H9 (cell line): Measurements from ENCODE around the gene TOM1L2. TPM values are rescaled to one million over a fixed set of nuclear protein-coding genes. Genes with fewer than 3 reads are reported as not detected.

ENCODE experiments used
- DNase-seq: peaks from one replicate; pipeline ENCODE4 v3.0.0-alpha.2; 2017
- H2AFZ ChIP-seq: one replicate; pipeline ENCODE4 v1.6.1; 2013; ENCODE audit warnings: mild to moderate bottlenecking, low read length, control low read depth, moderate library complexity
- H2AK5ac ChIP-seq: 2 replicates; pipeline ENCODE4 v1.6.1; 2013; ENCODE audit warnings: low read length, control low read depth, mixed read lengths; ENCODE audit not compliant: insufficient read length
- H2BK120ac ChIP-seq: one replicate; pipeline ENCODE4 v1.6.1; 2013; ENCODE audit warnings: low read depth, mild to moderate bottlenecking, low read length, control low read depth, inconsistent platforms; ENCODE audit not compliant: poor library complexity, severe bottlenecking
- H2BK12ac ChIP-seq: 2 replicates; pipeline ENCODE4 v1.6.1; 2013; ENCODE audit warnings: low read length, control low read depth, mixed read lengths, low read depth; ENCODE audit not compliant: insufficient read length
- H2BK15ac ChIP-seq: 2 replicates; pipeline ENCODE4 v1.6.1; 2013; ENCODE audit warnings: low read depth, low read length, control low read depth
- H2BK20ac ChIP-seq: one replicate; pipeline ENCODE4 v1.6.1; 2013; ENCODE audit warnings: low read depth, mild to moderate bottlenecking, low read length, control low read depth, inconsistent platforms; ENCODE audit not compliant: poor library complexity, severe bottlenecking
- H2BK5ac ChIP-seq: 2 replicates; pipeline ENCODE4 v1.6.1; 2013; ENCODE audit warnings: low read length, control low read depth, mixed read lengths; ENCODE audit not compliant: insufficient read length
- H3K14ac ChIP-seq: 2 replicates; pipeline ENCODE4 v1.6.1; 2013; ENCODE audit warnings: low read length, control low read depth; ENCODE audit not compliant: insufficient read depth
- H3K18ac ChIP-seq: 2 replicates; pipeline ENCODE4 v1.6.1; 2013; ENCODE audit warnings: low read depth, mild to moderate bottlenecking, mixed read lengths, low read length, control low read depth; ENCODE audit not compliant: insufficient read length
- H3K23ac ChIP-seq: 2 replicates; pipeline ENCODE4 v1.6.1; 2013; ENCODE audit warnings: low read length, control low read depth, mixed read lengths, low read depth; ENCODE audit not compliant: insufficient read length
- H3K23me2 ChIP-seq: 2 replicates; pipeline ENCODE4 v1.6.1; 2013; ENCODE audit warnings: low read depth, mild to moderate bottlenecking, mixed read lengths, low read length, control low read depth; ENCODE audit not compliant: insufficient read length, poor library complexity, severe bottlenecking
- H3K27ac ChIP-seq: 2 replicates; pipeline ENCODE4 v1.5.1; 2013; ENCODE audit warnings: low read length, control low read depth, mixed read lengths, low read depth; ENCODE audit not compliant: insufficient read length
- H3K27me3 ChIP-seq: 2 replicates; pipeline ENCODE4 v1.6.1; 2013; ENCODE audit warnings: low read length, control low read depth, inconsistent platforms; ENCODE audit not compliant: insufficient read depth
- H3K4ac ChIP-seq: 2 replicates; pipeline ENCODE4 v1.6.1; 2013; ENCODE audit warnings: low read depth, mild to moderate bottlenecking, control low read depth, inconsistent platforms, low read length, moderate library complexity
- H3K4me1 ChIP-seq: 2 replicates; pipeline ENCODE4 v1.6.1; 2013; ENCODE audit warnings: low read length, control low read depth, inconsistent platforms; ENCODE audit not compliant: insufficient read depth
- H3K4me2 ChIP-seq: 2 replicates; pipeline ENCODE4 v1.6.1; 2013; ENCODE audit warnings: low read length, control low read depth, mixed read lengths; ENCODE audit not compliant: insufficient read length, insufficient read depth
- H3K56ac ChIP-seq: 2 replicates; pipeline ENCODE4 v1.6.1; 2013; ENCODE audit warnings: low read depth, mild to moderate bottlenecking, mixed read lengths, low read length, control low read depth; ENCODE audit not compliant: insufficient read length
- H3K79me1 ChIP-seq: 2 replicates; pipeline ENCODE4 v1.6.1; 2013; ENCODE audit warnings: low read depth, mild to moderate bottlenecking, moderate library complexity, low read length, control low read depth, inconsistent platforms; ENCODE audit not compliant: insufficient read depth, poor library complexity, severe bottlenecking
- H3K79me2 ChIP-seq: 2 replicates; pipeline ENCODE4 v1.6.1; 2013; ENCODE audit warnings: low read length, control low read depth, inconsistent platforms; ENCODE audit not compliant: insufficient read depth
- H3K9ac ChIP-seq: 2 replicates; pipeline ENCODE4 v1.6.1; 2013; ENCODE audit warnings: low read length, control low read depth, mixed read lengths; ENCODE audit not compliant: insufficient read length; ENCODE audit errors: extremely low read depth
- H3K9me3 ChIP-seq: one replicate; pipeline ENCODE4 v1.6.1; 2013; ENCODE audit warnings: low read depth, low read length, inconsistent platforms; ENCODE audit not compliant: control insufficient read depth
- H3T11ph ChIP-seq: one replicate; pipeline ENCODE4 v1.6.1; 2013; ENCODE audit warnings: mild to moderate bottlenecking, low read length, control low read depth, inconsistent platforms
- H4K20me1 ChIP-seq: one replicate; pipeline ENCODE4 v1.6.1; 2013; ENCODE audit not compliant: control insufficient read depth, insufficient read length, insufficient read depth
- H4K5ac ChIP-seq: 2 replicates; pipeline ENCODE4 v1.6.1; 2013; ENCODE audit warnings: low read depth, mild to moderate bottlenecking, mixed read lengths, low read length, control low read depth; ENCODE audit not compliant: insufficient read length
- H4K8ac ChIP-seq: replicated peaks from 2 replicates; pipeline ENCODE4 v1.6.1; 2013; ENCODE audit warnings: low read length, control low read depth, mixed read lengths, low read depth; ENCODE audit not compliant: insufficient read length
- H4K91ac ChIP-seq: 2 replicates; pipeline ENCODE4 v1.6.1; 2013; ENCODE audit warnings: low read depth, mild to moderate bottlenecking, moderate library complexity, mixed read lengths, low read length, control low read depth; ENCODE audit not compliant: insufficient read length
- H3K27ac Mint-ChIP-seq, 3 experiments: 2 replicates in 2 of 3; 3 replicates in 1 of 3; pipeline ENCODE4 v1.8.0; 2020 to 2021; ENCODE audit warnings: mixed read lengths in 3 of 3, mild to moderate bottlenecking in 1 of 3, moderate library complexity in 1 of 3
- H3K27me3 Mint-ChIP-seq: 2 replicates; pipeline ENCODE4 v1.8.0; 2021; ENCODE audit warnings: low read depth, mild to moderate bottlenecking, moderate library complexity, mixed read lengths
- H3K36me3 Mint-ChIP-seq, 3 experiments: 2 replicates in 2 of 3; 3 replicates in 1 of 3; pipeline ENCODE4 v1.8.0; 2020 to 2021; ENCODE audit warnings: low read depth in 3 of 3, mixed read lengths in 3 of 3; ENCODE audit not compliant: insufficient read depth in 1 of 3
- H3K4me1 Mint-ChIP-seq, 2 experiments: 2 replicates each; pipeline ENCODE4 v1.8.0; 2020; ENCODE audit warnings: mixed read lengths in 2 of 2
- H3K4me3 Mint-ChIP-seq, 2 experiments: 2 replicates in 1 of 2; 3 replicates in 1 of 2; pipeline ENCODE4 v1.8.0; 2020 to 2021; ENCODE audit warnings: mild to moderate bottlenecking in 2 of 2, mixed read lengths in 2 of 2, moderate library complexity in 1 of 2
- H3K9me3 Mint-ChIP-seq, 2 experiments: 2 replicates in 1 of 2; 3 replicates in 1 of 2; pipeline ENCODE4 v1.8.0; 2020; ENCODE audit warnings: mild to moderate bottlenecking in 2 of 2, mixed read lengths in 2 of 2, moderate library complexity in 1 of 2
- WGBS: extraction: QIAGEN DNeasy Blood & Tissue Kit; methylation state at CpG from one replicate; pipeline ENCODE4 v1.1.7; 2013; ENCODE audit warnings: missing lambda C conversion rate, low lambda C conversion rate, mixed read lengths; ENCODE audit not compliant: insufficient read length; ENCODE audit errors: extremely low coverage; 5-methylcytosine and 5-hydroxymethylcytosine counted together
- total RNA-seq: library from RNA; stranded (reverse); gene quantifications from 2 replicates; pipeline ENCODE4 v1.2.1, GENCODE V29; 2021
- TF ChIP-seq, protein P1 (sequence below): fragments of 200-600 bp; sonication (generic); conservative IDR thresholded peaks from 3 replicates; pipeline ENCODE4 v1.8.0; 2021; ENCODE audit warnings: antibody characterized with exemption, mild to moderate bottlenecking

Gene TOM1L2
- total RNA-seq, 1 experiment from 2014 or later, result 4.6 TPM

DNA sequence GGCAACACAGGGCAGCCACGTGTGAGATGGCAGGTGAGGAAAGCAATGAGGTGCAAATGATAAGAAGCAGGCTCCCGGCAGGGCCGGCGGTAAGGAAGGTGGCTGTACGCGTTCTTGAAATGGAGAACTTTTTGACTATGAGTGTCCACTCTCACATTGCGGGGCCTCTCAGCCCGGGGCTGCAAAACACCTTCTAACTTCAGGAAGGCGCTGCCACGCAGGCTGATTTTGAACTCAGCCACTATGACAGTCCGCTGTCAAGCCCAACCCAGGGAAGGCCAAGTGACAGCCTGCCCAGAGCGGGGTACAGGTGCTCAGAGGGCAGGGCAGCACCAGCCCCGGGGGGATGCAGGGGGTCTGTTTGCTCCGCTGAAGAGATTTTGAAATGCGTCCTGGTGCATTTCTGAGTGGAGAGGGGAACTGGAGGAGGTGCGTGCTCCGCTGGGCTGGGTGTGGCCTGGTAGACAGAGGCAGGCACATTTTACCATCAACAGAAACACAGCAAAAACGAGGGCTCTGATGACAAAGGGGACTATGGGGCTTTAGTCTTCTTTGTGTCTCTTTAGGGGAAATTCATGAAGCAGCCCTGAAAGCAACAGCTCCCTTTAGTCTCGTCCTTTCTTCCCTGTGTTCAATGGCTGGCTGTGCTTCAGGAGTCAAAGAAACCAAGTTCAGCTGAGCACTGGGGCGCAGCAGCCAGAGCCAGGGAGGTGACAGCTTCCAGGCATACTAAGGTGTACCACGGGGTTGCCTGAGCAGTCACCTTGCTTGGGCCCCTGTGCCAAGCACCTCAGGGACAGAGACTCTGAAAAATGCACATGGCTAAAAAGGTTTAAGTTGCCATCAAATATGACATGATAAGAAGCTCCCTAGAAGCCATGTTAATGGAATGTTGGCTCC, 120.8 kb downstream of the TOM1L2 start:
- Mint-ChIP-seq H3K4me3 (no peak overlapping the region; a peak in 1 of 5 replicates), H3K36me3 (no peaks in the 10 kb centered on the region), H3K27me3 (no peaks in the 10 kb centered on the region; the same call in 1 of the 2 replicates), H3K27ac (peak overlapping the region in 1 of 3 experiments; percentile 29; a peak in 1 of 7 replicates), H3K9me3 (no peaks in the 10 kb centered on the region), H3K4me1 (peaks cover 35 to 63% of the 10 kb centered on the region in 2 experiments)
- Histone ChIP-seq H2BK20ac (no peak overlapping the region), H3K4ac (no peak overlapping the region), H2BK120ac (no peak overlapping the region), H3K27me3 (no peaks in the 10 kb centered on the region), H3K23ac (no peak overlapping the region), H3K27ac (no peak overlapping the region), H3K14ac (no peak overlapping the region), H3K23me2 (no peaks in the 10 kb centered on the region), H2BK5ac (no peak overlapping the region), H2AK5ac (no peak overlapping the region), H3K56ac (no peak overlapping the region), H4K20me1 (no peaks in the 10 kb centered on the region), H3K79me1 (no peaks in the 10 kb centered on the region), H3K79me2 (no peaks in the 10 kb centered on the region), H4K8ac (no peak overlapping the region), H3T11ph (no peak overlapping the region), H3K9ac (no peak overlapping the region), H3K9me3 (no peaks in the 10 kb centered on the region), H3K4me2 (no peak overlapping the region), H2BK12ac (no peak overlapping the region), H2BK15ac (no peak overlapping the region), H2AFZ (no peak overlapping the region), H3K4me1 (no peaks in the 10 kb centered on the region; the same call in 1 of the 2 replicates), H4K5ac (no peak overlapping the region), H4K91ac (no peak overlapping the region), H3K18ac (no peak overlapping the region)
- TF ChIP-seq, protein P1, sequence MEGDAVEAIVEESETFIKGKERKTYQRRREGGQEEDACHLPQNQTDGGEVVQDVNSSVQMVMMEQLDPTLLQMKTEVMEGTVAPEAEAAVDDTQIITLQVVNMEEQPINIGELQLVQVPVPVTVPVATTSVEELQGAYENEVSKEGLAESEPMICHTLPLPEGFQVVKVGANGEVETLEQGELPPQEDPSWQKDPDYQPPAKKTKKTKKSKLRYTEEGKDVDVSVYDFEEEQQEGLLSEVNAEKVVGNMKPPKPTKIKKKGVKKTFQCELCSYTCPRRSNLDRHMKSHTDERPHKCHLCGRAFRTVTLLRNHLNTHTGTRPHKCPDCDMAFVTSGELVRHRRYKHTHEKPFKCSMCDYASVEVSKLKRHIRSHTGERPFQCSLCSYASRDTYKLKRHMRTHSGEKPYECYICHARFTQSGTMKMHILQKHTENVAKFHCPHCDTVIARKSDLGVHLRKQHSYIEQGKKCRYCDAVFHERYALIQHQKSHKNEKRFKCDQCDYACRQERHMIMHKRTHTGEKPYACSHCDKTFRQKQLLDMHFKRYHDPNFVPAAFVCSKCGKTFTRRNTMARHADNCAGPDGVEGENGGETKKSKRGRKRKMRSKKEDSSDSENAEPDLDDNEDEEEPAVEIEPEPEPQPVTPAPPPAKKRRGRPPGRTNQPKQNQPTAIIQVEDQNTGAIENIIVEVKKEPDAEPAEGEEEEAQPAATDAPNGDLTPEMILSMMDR, result no peak
- no CpG with 5 or more reads among the region's 21 CpGs for WGBS
- DNase-seq, result no peak
